Right cardiac atrium (tissue), 5 donors: Measurements from ENCODE around the gene FHAD1. TPM values are rescaled to one million over a fixed set of nuclear protein-coding genes. Genes with fewer than 3 reads are reported as not detected.
A peak's percentile ranks its signal among the peaks of the same experiment; 100 is the strongest.

Source experiments
- ATAC-seq, 2 donors: fragments of 200-7000 bp; cut with Tn5 transposase; one replicate each; pipeline versions ENCODE4 v1.8.0 to v1.9.1; 2020; ENCODE audit warnings: moderate library complexity in 2 of 2, mild to moderate bottlenecking in 1 of 2
- DNase-seq, 3 donors: peaks; one replicate each; pipeline ENCODE4 v3.0.0-alpha.2; 2020
- H3K27ac ChIP-seq: one replicate; pipeline ENCODE4 v1.5.1; 2013; ENCODE audit warnings: mild to moderate bottlenecking, low read length, control low read depth, moderate library complexity
- H3K27me3 ChIP-seq: one replicate; pipeline ENCODE4 v1.6.1; 2013; ENCODE audit not compliant: control insufficient read depth, insufficient read depth
- H3K4me1 ChIP-seq: one replicate; pipeline ENCODE4 v1.6.1; 2013; ENCODE audit warnings: low read length; ENCODE audit not compliant: control insufficient read depth, insufficient read depth
- H3K4me3 ChIP-seq: one replicate; pipeline ENCODE4 v1.5.1; 2013; ENCODE audit warnings: low read length, control low read depth
- H3K9me3 ChIP-seq: one replicate; pipeline ENCODE4 v1.6.1; 2013; ENCODE audit warnings: low read length; ENCODE audit not compliant: control insufficient read depth
- WGBS: extraction: QIAGEN DNeasy Blood & Tissue Kit; methylation state at CpG from one replicate; pipeline ENCODE4 v1.1.7; 2013; 5-methylcytosine and 5-hydroxymethylcytosine counted together
- intact Hi-C, 4 donors: fragments of 100-400 bp; cut with DNase I; formaldehyde crosslinking; loops; one replicate each; pipeline versions ENCODE4 v1.11.0 to v1.14.0; 2022 to 2023
- polyA plus RNA-seq: library from polyadenylated mRNA; stranded (reverse); fragments of 200-250 nt; gene quantifications from one replicate; pipeline ENCODE4 v1.2.3, GENCODE V29; 2013
- total RNA-seq, 4 donors: library from RNA; stranded (reverse); fragmentation: NEBNext Ultra II Directional; extraction: Animal tissue kit (Norgen Biotek cat#: 25700); gene quantifications; one replicate each; pipeline ENCODE4 v1.2.1, GENCODE V29; 2021
- donor health status: healthy with polysubstance abuse.
- donor health status: DM: no; HTN: yes; CAD: no.
- donor health status: DM: no; HTN: no; CAD: no.
- donor health status: DM: no; HTN: yes; CAD: no; lungs with severe emphysema.
- donor health status: DM: yes; HTN: yes; CAD: no.

Gene FHAD1
- total and polyA plus RNA-seq, 5 donors, result 0.06 to 1.0 (median 0.17) TPM; not detected in 1

- Histone ChIP-seq H3K9me3 (no peaks in the 10 kb centered on the region), H3K27ac (no peak overlapping the region), H3K4me3 (no peak overlapping the region), H3K27me3 (no peaks in the 10 kb centered on the region), H3K4me1 (no peaks in the 10 kb centered on the region)
- WGBS, result 82% methylated on average over 6 of the region's 6 CpGs
- intact Hi-C loops, result no loop called here
- no peak for ATAC-seq
- DNase-seq, result no peak
Measured at GRCh38 chr1:15207829-15208429, 39.1 kb upstream of the FHAD1 start.

- DNase-seq (no peak), ATAC-seq (no peak)
- Histone ChIP-seq H3K4me1 (no peaks in the 10 kb centered on the region), H3K27ac (no peak overlapping the region), H3K4me3 (no peak overlapping the region), H3K27me3 (no peaks in the 10 kb centered on the region), H3K9me3 (no peaks in the 10 kb centered on the region)
- intact Hi-C loops, result no loop called here
- 83% methylated on average over 7 of the region's 7 CpGs for WGBS
Measured at GRCh38 chr1:15210651-15211375, 36.2 kb upstream of the FHAD1 start.

GRCh38 chr1:15211424-15211823, 35.6 kb upstream of the FHAD1 start:
- Histone ChIP-seq H3K27me3 (no peaks in the 10 kb centered on the region), H3K27ac (no peak overlapping the region), H3K9me3 (no peaks in the 10 kb centered on the region), H3K4me1 (no peaks in the 10 kb centered on the region), H3K4me3 (no peak overlapping the region)
- intact Hi-C loops, result no loop called here
- ATAC-seq (no peak), DNase-seq (no peak)
- 96% methylated on average over 3 of the region's 3 CpGs for WGBS

- 70% methylated on average over 17 of the region's 17 CpGs for WGBS
- Histone ChIP-seq H3K4me1 (no peaks in the 10 kb centered on the region), H3K4me3 (no peak overlapping the region), H3K27ac (no peak overlapping the region), H3K9me3 (no peaks in the 10 kb centered on the region), H3K27me3 (no peaks in the 10 kb centered on the region)
- intact Hi-C loops, result no loop called here
- no peak for ATAC-seq
- DNase-seq, result no peak
Measured at GRCh38 chr1:15212216-15212953, 34.6 kb upstream of the FHAD1 start.

GRCh38 chr1:15212954-15213291, 34.1 kb upstream of the FHAD1 start:
- Histone ChIP-seq H3K27me3 (no peaks in the 10 kb centered on the region), H3K9me3 (no peaks in the 10 kb centered on the region), H3K4me3 (no peak overlapping the region), H3K27ac (no peak overlapping the region), H3K4me1 (no peaks in the 10 kb centered on the region)
- intact Hi-C loops, result no loop called here
- DNase-seq (no peak), ATAC-seq (no peak)
- whole genome bisulfite sequencing, result 88% methylated on average over 3 of the region's 3 CpGs

- Histone ChIP-seq H3K4me1 (no peaks in the 10 kb centered on the region), H3K27me3 (no peaks in the 10 kb centered on the region), H3K27ac (no peak overlapping the region), H3K4me3 (no peak overlapping the region), H3K9me3 (no peaks in the 10 kb centered on the region)
- intact Hi-C loops, result no loop called here
- no peak for DNase-seq
- ATAC-seq, result peak in 1 of 2 donors; percentile 55
- 60% methylated on average over 7 of the region's 7 CpGs for WGBS
Measured at GRCh38 chr1:15213341-15213821, 33.6 kb upstream of the FHAD1 start.

GRCh38 chr1:15214527-15214926, 32.5 kb upstream of the FHAD1 start:
- DNase-seq, result peak in 1 of 3 donors; percentile 61

GRCh38 chr1:15215116-15215515, 31.9 kb upstream of the FHAD1 start:
- peak in 1 of 3 donors; percentile 18 for DNase-seq

More at GRCh38 chr1:15214527-15214926, 32.5 kb upstream of the FHAD1 start:
- no peak overlapping the region for H3K27ac ChIP-seq
- intact Hi-C loops, result no loop called here
- H3K4me1 ChIP-seq, result no peaks in the 10 kb centered on the region
- WGBS, result 73% methylated on average over 19 of the region's 19 CpGs
- H3K27me3 ChIP-seq, result no peaks in the 10 kb centered on the region
- no peak for ATAC-seq
- no peak overlapping the region for H3K4me3 ChIP-seq
- no peaks in the 10 kb centered on the region for H3K9me3 ChIP-seq

GRCh38 chr1:15217654-15218053, 29.4 kb upstream of the FHAD1 start:
- Histone ChIP-seq H3K9me3 (no peaks in the 10 kb centered on the region), H3K27me3 (no peaks in the 10 kb centered on the region), H3K4me3 (no peak overlapping the region), H3K4me1 (no peaks in the 10 kb centered on the region), H3K27ac (no peak overlapping the region)
- intact Hi-C loops, result no loop called here
- WGBS, result 98% methylated on average over 1 of the region's 1 CpG
- DNase-seq, result no peak
- no peak for ATAC-seq

More at GRCh38 chr1:15215116-15215515, 31.9 kb upstream of the FHAD1 start:
- intact Hi-C loops, result no loop called here
- no peaks in the 10 kb centered on the region for H3K9me3 ChIP-seq
- no peaks in the 10 kb centered on the region for H3K27me3 ChIP-seq
- H3K4me1 ChIP-seq, result no peaks in the 10 kb centered on the region
- H3K27ac ChIP-seq, result no peak overlapping the region
- 91% methylated on average over 23 of the region's 23 CpGs for WGBS
- H3K4me3 ChIP-seq, result no peak overlapping the region
- no peak for ATAC-seq

- Histone ChIP-seq H3K27me3 (no peaks in the 10 kb centered on the region), H3K9me3 (no peaks in the 10 kb centered on the region), H3K4me3 (no peak overlapping the region), H3K27ac (no peak overlapping the region), H3K4me1 (no peaks in the 10 kb centered on the region)
- whole genome bisulfite sequencing, result 49% methylated on average over 6 of the region's 6 CpGs
- ATAC-seq (peak; percentile 51 to 83), DNase-seq (peak in 1 of 3 donors; percentile 30)
- intact Hi-C loops, result no loop called here
Measured at GRCh38 chr1:15218287-15219279, 28.4 kb upstream of the FHAD1 start.
